Esophagus (tissue), 2 donors: ENCODE results near the gene UTP14C. TPM values are rescaled to one million over a fixed set of nuclear protein-coding genes. Genes with fewer than 3 reads are reported as not detected.

Experiments
- H3K27ac ChIP-seq, 2 donors: one replicate each; pipeline ENCODE4 v1.5.1; 2013; ENCODE audit warnings: low read depth in 2 of 2, mild to moderate bottlenecking in 2 of 2, inconsistent platforms in 1 of 2, low read length in 1 of 2, moderate library complexity in 1 of 2
- H3K27me3 ChIP-seq, 2 donors: one replicate each; pipeline ENCODE4 v1.6.1; 2013; ENCODE audit warnings: low read length in 2 of 2, control low read depth in 1 of 2, mild to moderate bottlenecking in 1 of 2; ENCODE audit not compliant: insufficient read depth in 2 of 2, control insufficient read depth in 1 of 2
- H3K36me3 ChIP-seq, 2 donors: one replicate each; pipeline ENCODE4 v1.6.1; 2013; ENCODE audit warnings: low read length in 1 of 2; ENCODE audit not compliant: control insufficient read depth in 2 of 2, insufficient read depth in 2 of 2
- H3K4me1 ChIP-seq, 2 donors: one replicate each; pipeline ENCODE4 v1.6.1; 2013; ENCODE audit warnings: low read length in 1 of 2; ENCODE audit not compliant: control insufficient read depth in 2 of 2, insufficient read depth in 2 of 2
- H3K4me3 ChIP-seq, 2 donors: one replicate each; pipeline ENCODE4 v1.5.1; 2013; ENCODE audit warnings: low read length in 2 of 2, mild to moderate bottlenecking in 2 of 2, low read depth in 1 of 2, moderate library complexity in 1 of 2
- H3K9me3 ChIP-seq, 2 donors: one replicate each; pipeline ENCODE4 v1.6.1; 2013; ENCODE audit warnings: mild to moderate bottlenecking in 2 of 2, low read depth in 1 of 2, low read length in 1 of 2, moderate library complexity in 1 of 2; ENCODE audit not compliant: control insufficient read depth in 2 of 2, insufficient read depth in 1 of 2
- WGBS, 2 donors: extraction: QIAGEN DNeasy Blood & Tissue Kit; methylation state at CpG; one replicate each; pipeline ENCODE4 v1.1.7; 2013; 5-methylcytosine and 5-hydroxymethylcytosine counted together
- polyA plus RNA-seq, 2 donors: library from polyadenylated mRNA; stranded (reverse); fragments of 200-250 nt; gene quantifications; one replicate each; pipeline ENCODE4 v1.2.3, GENCODE V29; 2013
- donor health status: healthy with polysubstance abuse.
- donor health status: Bipolar disorder and iron deficiency.

The UTP14C gene
- polyA plus RNA-seq, 2 donors, result 1.7 to 3.1 TPM

DNA sequence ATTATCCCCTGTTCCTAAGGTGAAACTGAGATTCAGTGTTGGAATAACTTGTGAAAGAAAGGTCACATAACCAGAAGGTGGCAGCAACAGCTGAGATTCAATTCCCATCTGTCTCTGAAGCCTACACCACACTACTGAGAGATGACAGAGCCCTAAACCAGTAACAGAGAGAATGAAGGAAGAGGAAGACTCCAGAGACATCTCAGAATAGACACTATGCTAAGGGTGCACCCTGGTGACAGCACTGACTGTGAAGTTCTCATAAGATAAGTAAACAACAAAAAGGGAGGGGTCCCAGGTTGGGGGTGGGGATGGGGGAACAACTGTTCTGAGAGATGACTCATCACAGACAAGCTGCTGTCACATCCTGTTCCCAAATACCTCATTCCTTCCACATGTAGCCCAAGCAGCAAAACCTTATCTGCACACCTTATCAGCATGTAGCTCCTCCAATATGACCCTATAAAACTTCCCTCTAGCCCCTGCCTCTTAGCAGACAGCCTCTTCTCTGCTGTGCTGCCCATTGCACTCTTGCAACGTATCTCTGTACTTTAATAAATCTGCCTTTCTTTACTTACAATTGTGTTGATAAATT, 46.5 kb downstream of the UTP14C start:
- no peaks in the 10 kb centered on the region for H3K36me3 ChIP-seq
- WGBS, 2 donors, result 84 to 86% methylated on average over 1 of the region's 1 CpG
- H3K4me1 ChIP-seq, result no peaks in the 10 kb centered on the region
- no peak overlapping the region for H3K4me3 ChIP-seq
- peaks cover 7 to 8% of the 10 kb centered on the region in 2 donors for H3K9me3 ChIP-seq
- H3K27ac ChIP-seq, result no peak overlapping the region
- no peaks in the 10 kb centered on the region for H3K27me3 ChIP-seq

Other genes starting within 250 kb of the UTP14C start
- 10 to 100 TPM in 1 of 2 donors, 1 to 10 TPM in 1; 9.5 to 11.7 TPM for gene DHRS12, start 220.5 kb upstream of the UTP14C start, polyA plus RNA-seq
- gene TMEM272, start 179.5 kb upstream of the UTP14C start, polyA plus RNA-seq, result not detected
- not detected for gene CCDC70, start 162.7 kb upstream of the UTP14C start, polyA plus RNA-seq
- under 1 TPM; 0.55 to 0.59 TPM for gene ATP7B, start 13.2 kb upstream of the UTP14C start, polyA plus RNA-seq
- gene ALG11, start 12.3 kb upstream of the UTP14C start, polyA plus RNA-seq, result 1 to 10 TPM; 2.3 to 2.9 TPM
- under 1 TPM; 0.02 to 0.08 TPM for gene NEK5, start 104.4 kb downstream of the UTP14C start, polyA plus RNA-seq
- 1 to 10 TPM; 4.6 to 8.7 TPM for gene NEK3, start 134.9 kb downstream of the UTP14C start, polyA plus RNA-seq